Tibial nerve (tissue), 4 donors: ENCODE results near the gene KLF1. TPM values are rescaled to one million over a fixed set of nuclear protein-coding genes. Genes with fewer than 3 reads are reported as not detected.
A peak's percentile ranks its signal among the peaks of the same experiment; 100 is the strongest.
"Not testable (repeated sequence)": the region's sequence is repeated elsewhere in the genome, so short reads cannot be mapped to it uniquely, and the experiment has no call there.

ENCODE experiments used
- DNase-seq, 2 donors: peaks; one replicate each; pipeline ENCODE4 v3.0.0-alpha.2; 2019; ENCODE audit warnings: low spot score in 2 of 2
- H3K27ac ChIP-seq, 4 donors: fragments of 200-600 bp; sonication (generic) in 3 of 4; one replicate each; pipeline ENCODE4 v1.5.1; 2017 to 2019; ENCODE audit warnings: mild to moderate bottlenecking in 1 of 4
- H3K27me3 ChIP-seq, 2 donors: fragments of 200-600 bp; sonication (generic) in 1 of 2; one replicate each; pipeline versions ENCODE4 v1.5.1 to v1.6.0; 2017 to 2019
- H3K36me3 ChIP-seq, 3 donors: fragments of 200-600 bp; sonication (generic); one replicate each; pipeline ENCODE4 v1.5.1; 2018 to 2019
- H3K4me1 ChIP-seq, 4 donors: fragments of 200-600 bp; sonication (generic) in 3 of 4; one replicate each; pipeline ENCODE4 v1.5.1; 2017 to 2019
- H3K4me3 ChIP-seq, 4 donors: fragments of 200-600 bp; sonication (generic) in 3 of 4; one replicate each; pipeline ENCODE4 v1.5.1; 2017 to 2019; ENCODE audit warnings: mild to moderate bottlenecking in 1 of 4, moderate library complexity in 1 of 4
- H3K9me3 ChIP-seq, 4 donors: fragments of 200-600 bp; sonication (generic) in 3 of 4; one replicate each; pipeline ENCODE4 v1.5.1; 2017 to 2019
- CTCF ChIP-seq, 5 experiments: fragments of 200-600 bp in 3 of 5; fragments of 450-650 bp in 2 of 5; sonication (generic) in 3 of 5; IDR thresholded peaks; one replicate each; pipeline ENCODE4 v1.5.1; 2016 to 2019; ENCODE audit warnings: antibody characterized with exemption in 5 of 5, mild to moderate bottlenecking in 3 of 5, moderate library complexity in 2 of 5
- EP300 ChIP-seq, 2 donors: sonication (generic); formaldehyde crosslinking; IDR thresholded peaks; one replicate each; pipeline ENCODE4 v1.6.1; 2017; ENCODE audit warnings: antibody characterized with exemption in 2 of 2, mild to moderate bottlenecking in 1 of 2
- POLR2A ChIP-seq, 2 donors: fragments of 450-650 bp; IDR thresholded peaks; one replicate each; pipeline ENCODE4 v1.6.1; 2017; ENCODE audit warnings: antibody characterized with exemption in 2 of 2, mild to moderate bottlenecking in 2 of 2, moderate library complexity in 2 of 2
- WGBS, 2 donors: methylation state at CpG; one replicate each; pipeline ENCODE4 v1.1.5; 2018; 5-methylcytosine and 5-hydroxymethylcytosine counted together
- total RNA-seq, 4 donors: library from RNA; depleted of rRNA; stranded (reverse); fragments of >200 nt; gene quantifications; one replicate each; pipeline ENCODE4 v1.1.0, GENCODE V29; 2016

KLF1 gene
- total RNA-seq, 4 donors from 2014 or later: not detected

DNA sequence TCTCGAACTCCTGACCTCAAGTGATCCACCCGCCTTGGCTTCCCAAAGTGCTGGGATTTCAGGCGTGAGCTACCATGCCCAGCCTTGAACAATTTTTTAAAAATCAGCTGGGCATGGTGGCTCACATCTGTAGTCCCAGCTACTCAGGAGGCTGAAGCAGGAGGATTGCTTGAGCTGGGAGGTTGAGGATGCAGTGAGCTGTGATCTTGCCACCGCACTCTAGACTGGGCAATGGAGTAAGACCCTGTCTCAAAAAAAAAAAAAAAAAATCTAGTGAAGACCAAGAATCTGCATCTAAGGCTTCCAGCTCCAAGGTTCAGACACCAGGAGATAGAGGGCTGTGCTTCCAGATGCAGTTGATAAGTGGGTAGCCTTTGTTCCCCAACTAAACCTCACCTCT is 22.9 kb downstream of the KLF1 start:
- H3K36me3 ChIP-seq: no peaks in the 10 kb centered on the region
- no peak for TF ChIP-seq POLR2A (IDR thresholded peaks at IDR 0.05)
- no peak for TF ChIP-seq EP300 (IDR thresholded peaks at IDR 0.05)
- no peak for TF ChIP-seq CTCF (IDR thresholded peaks at IDR 0.05)
- WGBS, 2 donors: 95% methylated on average over 4 of the region's 4 CpGs
- H3K27me3 ChIP-seq: peaks cover 0 to 26% of the 10 kb centered on the region in 2 donors
- no peak for DNase-seq
- no peaks in the 10 kb centered on the region for H3K9me3 ChIP-seq
- no peak overlapping the region for H3K27ac ChIP-seq
- H3K4me1 ChIP-seq: peaks cover 0 to 11% (median 2%) of the 10 kb centered on the region in 4 donors
- H3K4me3 ChIP-seq: no peak overlapping the region

- no peak for TF ChIP-seq POLR2A (IDR thresholded peaks at IDR 0.05)
- H3K9me3 ChIP-seq: peaks cover 0 to 15% (median 0%) of the 10 kb centered on the region in 4 donors
- no peak overlapping the region for H3K4me3 ChIP-seq
- H3K27me3 ChIP-seq: peaks cover 0 to 4% of the 10 kb centered on the region in 2 donors
- DNase-seq: no peak
- no peaks in the 10 kb centered on the region for H3K4me1 ChIP-seq
- H3K36me3 ChIP-seq: no peaks in the 10 kb centered on the region
- WGBS, 2 donors: 56 to 70% methylated on average over 7 of the region's 7 CpGs
- no peak overlapping the region for H3K27ac ChIP-seq
Measured at GRCh38 chr19:12859546-12859945, 27.5 kb downstream of the KLF1 start.

- no peaks in the 10 kb centered on the region for H3K4me1 ChIP-seq
- no peak overlapping the region for H3K27ac ChIP-seq
- 92 to 94% methylated on average over 35 of the region's 35 CpGs for WGBS, 2 donors
- no peak overlapping the region for H3K4me3 ChIP-seq
- peaks cover 0 to 15% (median 0%) of the 10 kb centered on the region in 4 donors for H3K9me3 ChIP-seq
- H3K27me3 ChIP-seq: peaks cover 0 to under 1% of the 10 kb centered on the region in 2 donors
- H3K36me3 ChIP-seq: no peaks in the 10 kb centered on the region
- DNase-seq: no peak
- no peak for TF ChIP-seq CTCF (IDR thresholded peaks at IDR 0.05)
- TF ChIP-seq POLR2A (IDR thresholded peaks at IDR 0.05): no peak
- TF ChIP-seq EP300 (IDR thresholded peaks at IDR 0.05): no peak
Measured at GRCh38 chr19:12858041-12858928, 28.7 kb downstream of the KLF1 start.

DNA sequence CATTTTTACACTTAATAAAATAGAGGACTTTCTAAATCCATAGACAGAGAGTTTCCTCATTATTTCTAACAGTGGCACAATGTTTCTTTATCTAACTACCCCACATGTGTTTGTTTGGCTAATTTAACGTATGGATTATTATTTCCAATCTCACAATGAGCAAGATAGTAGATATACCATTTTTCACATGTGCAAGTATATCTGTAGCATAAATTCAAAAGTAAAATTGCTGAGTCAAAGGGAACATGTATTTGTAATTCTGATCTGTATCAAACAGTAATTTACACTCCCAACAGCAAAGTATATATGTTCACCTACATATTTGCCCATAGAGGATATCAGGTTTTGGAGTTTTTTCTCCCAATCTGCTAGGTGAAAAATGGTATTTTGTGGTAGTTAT is 30.3 kb downstream of the KLF1 start:
- H3K4me1 ChIP-seq: no peaks in the 10 kb centered on the region
- H3K36me3 ChIP-seq: no peaks in the 10 kb centered on the region
- 71 to 73% methylated on average over 1 of the region's 1 CpG for WGBS, 2 donors
- no peaks in the 10 kb centered on the region for H3K27me3 ChIP-seq
- no peak overlapping the region for H3K4me3 ChIP-seq
- no peak overlapping the region for H3K27ac ChIP-seq
- no peak for DNase-seq
- TF ChIP-seq POLR2A (IDR thresholded peaks at IDR 0.05) (no peak), CTCF (IDR thresholded peaks at IDR 0.05) (no peak), EP300 (IDR thresholded peaks at IDR 0.05) (no peak)
- H3K9me3 ChIP-seq: peaks cover 0 to 15% (median 0%) of the 10 kb centered on the region in 4 donors

GRCh38 chr19:12847159-12848139 is 39.6 kb downstream of the KLF1 start:
- DNase-seq: peak; percentile 72 to 83
- Histone ChIP-seq H3K36me3 (no peaks in the 10 kb centered on the region), H3K4me1 (peaks cover 0 to 12% (median 3%) of the 10 kb centered on the region in 4 donors), H3K9me3 (no peaks in the 10 kb centered on the region), H3K4me3 (no peak overlapping the region), H3K27ac (no peak overlapping the region), H3K27me3 (peaks cover 0 to 38% of the 10 kb centered on the region in 2 donors)
- WGBS, 2 donors: 13% methylated on average over 26 to 67 of the region's 69 CpGs
- TF ChIP-seq EP300 (IDR thresholded peaks at IDR 0.05) (peak in 1 of 2 donors; percentile 30), POLR2A (IDR thresholded peaks at IDR 0.05) (no peak), CTCF (IDR thresholded peaks at IDR 0.05) (peak; percentile 98 to 99 (median 99))

- H3K36me3 ChIP-seq, H3K27ac ChIP-seq, H3K4me3 ChIP-seq, H3K9me3 ChIP-seq, DNase-seq: not testable (repeated sequence)
- 82% methylated on average over 7 of the region's 7 CpGs for WGBS, 2 donors
- peaks cover 0 to 47% of the 10 kb centered on the region in 2 donors for H3K27me3 ChIP-seq
- peaks cover 0 to 12% (median 3%) of the 10 kb centered on the region in 4 donors for H3K4me1 ChIP-seq
Measured at GRCh38 chr19:12846613-12847012, 40.4 kb downstream of the KLF1 start.
